Measurements from ENCODE around the gene APOD. TPM values are rescaled to one million over a fixed set of nuclear protein-coding genes. Genes with fewer than 3 reads are reported as not detected.
"Not testable (repeated sequence)": the region's sequence is repeated elsewhere in the genome, so short reads cannot be mapped to it uniquely, and the experiment has no call there.

The APOD gene
- total RNA-seq, 3 donors from 2014 or later (not counting 1 experiment from before 2014, with no cell fraction given): not detected

DNA sequence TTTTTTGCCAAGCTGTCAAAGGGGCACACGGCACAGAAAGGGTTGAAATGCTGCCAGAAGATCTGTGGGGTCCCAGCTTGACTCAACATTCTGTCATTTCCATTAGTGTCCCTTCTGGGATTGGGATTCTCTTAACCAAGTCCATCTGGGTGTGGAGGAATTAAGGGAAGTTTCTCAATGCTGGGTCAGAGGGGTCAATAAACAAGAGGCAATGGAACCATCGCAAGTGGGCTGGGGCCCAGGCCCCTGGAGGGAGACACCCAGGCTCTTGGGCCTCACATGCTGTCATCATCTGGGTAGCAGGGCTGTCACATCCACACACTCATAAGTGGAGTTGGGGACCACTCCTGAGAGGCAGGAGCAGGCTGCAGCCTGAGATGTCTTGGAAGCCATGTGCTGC is 8.1 kb upstream of the APOD start:
- intact Hi-C loops (cut with micrococcal nuclease): no loop called here
- Histone ChIP-seq H3K36me3 (ENCODE audit: control insufficient read depth, insufficient read depth, low read length) (no peaks in the 10 kb centered on the region), H3K4me1 (ENCODE audit: control insufficient read depth, insufficient read depth, low read length) (peaks cover 7% of the 10 kb centered on the region), H3K4me3 (ENCODE audit: low read length) (no peak overlapping the region), H3K27me3 (ENCODE audit: control insufficient read depth, insufficient read depth, low read length) (no peaks in the 10 kb centered on the region), H3K27ac (ENCODE audit: low read length) (no peak overlapping the region), H3K9me3 (ENCODE audit: control insufficient read depth, insufficient read depth, low read length) (no peaks in the 10 kb centered on the region)
- H3K27me3 Mint-ChIP-seq (ENCODE audit: low read depth in 2 of 2): no peaks in the 10 kb centered on the region
- ATAC-seq (no peak), DNase-seq (no peak)
- H3K4me3 Mint-ChIP-seq: no peak overlapping the region
- H3K9me3 Mint-ChIP-seq: no peaks in the 10 kb centered on the region
- 93% methylated on average over 2 of the region's 2 CpGs for WGBS (ENCODE audit: insufficient coverage)
- no peaks in the 10 kb centered on the region for H3K36me3 Mint-ChIP-seq
- no peaks in the 10 kb centered on the region for H3K4me1 Mint-ChIP-seq
- H3K27ac Mint-ChIP-seq: no peak overlapping the region
- TF ChIP-seq CTCF (IDR thresholded peaks at IDR 0.05): no peak

DNA sequence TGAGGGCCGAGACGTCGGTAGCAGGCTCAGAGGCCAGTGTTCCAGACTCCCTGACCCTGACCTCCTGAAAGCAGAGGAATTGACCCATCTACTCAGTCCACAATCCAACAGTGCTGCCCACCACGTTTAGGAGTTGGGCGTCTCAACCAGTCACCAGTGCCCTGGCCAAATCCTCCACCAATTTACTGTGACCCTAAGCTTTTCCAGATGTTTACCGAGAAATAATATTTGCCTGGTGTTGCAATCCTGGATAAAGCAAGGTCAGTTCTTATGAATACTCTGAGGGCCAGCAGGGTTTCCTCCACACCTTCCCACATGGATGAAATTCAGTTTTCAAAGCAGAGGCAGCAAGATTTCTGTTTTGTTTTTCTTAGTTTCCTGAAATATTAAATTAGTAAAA is 7.5 kb upstream of the APOD start:
- no peaks in the 10 kb centered on the region for H3K36me3 ChIP-seq (ENCODE audit: control insufficient read depth, insufficient read depth, low read length)
- H3K36me3 Mint-ChIP-seq: no peaks in the 10 kb centered on the region
- H3K9me3 ChIP-seq (ENCODE audit: control insufficient read depth, insufficient read depth, low read length): no peaks in the 10 kb centered on the region
- H3K27ac Mint-ChIP-seq: no peak overlapping the region
- no peak overlapping the region for H3K4me3 ChIP-seq (ENCODE audit: low read length)
- no peaks in the 10 kb centered on the region for H3K27me3 Mint-ChIP-seq (ENCODE audit: low read depth in 2 of 2)
- H3K4me1 Mint-ChIP-seq: no peaks in the 10 kb centered on the region
- intact Hi-C loops (cut with micrococcal nuclease): no loop called here
- H3K4me1 ChIP-seq (ENCODE audit: control insufficient read depth, insufficient read depth, low read length): peaks cover 13% of the 10 kb centered on the region
- no peaks in the 10 kb centered on the region for H3K9me3 Mint-ChIP-seq
- DNase-seq: no peak
- 89% methylated on average over 6 of the region's 6 CpGs for WGBS (ENCODE audit: insufficient coverage)
- H3K27ac ChIP-seq (ENCODE audit: low read length): no peak overlapping the region
- H3K4me3 Mint-ChIP-seq: no peak overlapping the region
- ATAC-seq: no peak
- no peak for TF ChIP-seq CTCF (IDR thresholded peaks at IDR 0.05)
- H3K27me3 ChIP-seq (ENCODE audit: control insufficient read depth, insufficient read depth, low read length): no peaks in the 10 kb centered on the region

- H3K9me3 ChIP-seq (ENCODE audit: control insufficient read depth, insufficient read depth, low read length); intact Hi-C loops (cut with micrococcal nuclease); H3K27me3 ChIP-seq (ENCODE audit: control insufficient read depth, insufficient read depth, low read length); H3K27ac ChIP-seq (ENCODE audit: low read length); H3K27me3 Mint-ChIP-seq (ENCODE audit: low read depth in 2 of 2); DNase-seq; H3K36me3 ChIP-seq (ENCODE audit: control insufficient read depth, insufficient read depth, low read length); ATAC-seq; H3K4me1 Mint-ChIP-seq; H3K36me3 Mint-ChIP-seq; H3K27ac Mint-ChIP-seq; H3K9me3 Mint-ChIP-seq; H3K4me3 ChIP-seq (ENCODE audit: low read length); H3K4me3 Mint-ChIP-seq: not testable (repeated sequence)
- WGBS (ENCODE audit: insufficient coverage): 94% methylated on average over 2 of the region's 2 CpGs
- H3K4me1 ChIP-seq (ENCODE audit: control insufficient read depth, insufficient read depth, low read length): peaks cover 17% of the 10 kb centered on the region
Measured at GRCh38 chr3:195590381-195590780, 6.6 kb upstream of the APOD start.

GRCh38 chr3:195589796-195590195 is 6.1 kb upstream of the APOD start:
- intact Hi-C loops (cut with micrococcal nuclease); H3K36me3 Mint-ChIP-seq: not testable (repeated sequence)
- WGBS (ENCODE audit: insufficient coverage): 77% methylated on average over 6 of the region's 6 CpGs

DNA sequence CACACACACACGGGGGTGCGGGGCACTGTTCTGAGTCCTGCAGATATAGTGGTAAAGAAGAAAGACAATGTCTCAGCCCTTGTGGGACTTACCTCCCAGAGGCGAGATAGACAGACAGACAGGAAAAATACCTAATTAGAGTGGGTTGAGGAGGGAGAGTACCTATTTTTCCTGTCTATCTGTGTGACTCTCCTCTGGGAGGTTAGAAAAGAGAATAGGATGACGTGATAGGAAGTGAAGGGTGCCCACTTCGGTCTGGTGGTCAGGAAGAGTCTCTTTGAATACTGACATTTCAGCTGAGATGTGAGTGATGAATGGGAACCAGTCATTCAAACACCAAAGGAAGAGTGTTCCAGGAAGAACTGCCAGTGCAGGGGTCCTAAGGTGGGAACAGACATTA is 4.1 kb upstream of the APOD start:
- H3K4me3 ChIP-seq (ENCODE audit: low read length): no peak overlapping the region
- DNase-seq: no peak
- no peaks in the 10 kb centered on the region for H3K9me3 ChIP-seq (ENCODE audit: control insufficient read depth, insufficient read depth, low read length)
- Mint-ChIP-seq H3K27ac (no peak overlapping the region), H3K4me1 (no peaks in the 10 kb centered on the region), H3K27me3 (ENCODE audit: low read depth in 2 of 2) (peaks cover 0 to 6% of the 10 kb centered on the region in 2 donors), H3K9me3 (no peaks in the 10 kb centered on the region), H3K36me3 (no peaks in the 10 kb centered on the region), H3K4me3 (no peak overlapping the region)
- no peak overlapping the region for H3K27ac ChIP-seq (ENCODE audit: low read length)
- intact Hi-C loops (cut with micrococcal nuclease): no loop called here
- ATAC-seq: no peak
- 74% methylated on average over 3 of the region's 5 CpGs for WGBS (ENCODE audit: insufficient coverage)
- H3K4me1 ChIP-seq (ENCODE audit: control insufficient read depth, insufficient read depth, low read length): peaks cover 17% of the 10 kb centered on the region
- H3K27me3 ChIP-seq (ENCODE audit: control insufficient read depth, insufficient read depth, low read length): peaks cover 2% of the 10 kb centered on the region
- no peak for TF ChIP-seq CTCF (IDR thresholded peaks at IDR 0.05)
- H3K36me3 ChIP-seq (ENCODE audit: control insufficient read depth, insufficient read depth, low read length): no peaks in the 10 kb centered on the region

More at GRCh38 chr3:195589796-195590195, 6.1 kb upstream of the APOD start:
- DNase-seq; H3K4me3 ChIP-seq (ENCODE audit: low read length); H3K9me3 ChIP-seq (ENCODE audit: control insufficient read depth, insufficient read depth, low read length); H3K27ac Mint-ChIP-seq; H3K9me3 Mint-ChIP-seq; H3K27me3 Mint-ChIP-seq (ENCODE audit: low read depth in 2 of 2); H3K36me3 ChIP-seq (ENCODE audit: control insufficient read depth, insufficient read depth, low read length); ATAC-seq; H3K27ac ChIP-seq (ENCODE audit: low read length); H3K4me1 Mint-ChIP-seq; H3K27me3 ChIP-seq (ENCODE audit: control insufficient read depth, insufficient read depth, low read length); H3K4me3 Mint-ChIP-seq: not testable (repeated sequence)
- peaks cover 17% of the 10 kb centered on the region for H3K4me1 ChIP-seq (ENCODE audit: control insufficient read depth, insufficient read depth, low read length)

Data from natural killer cell (primary cell).